HG02642 (cell line): Measurements from ENCODE around the gene DCLK2.

Experiments
- ATAC-seq: cut with Tn5 transposase; IDR thresholded peaks from one replicate; pipeline ENCODE4 v1.9.1; 2021; ENCODE audit warnings: mild to moderate bottlenecking; ENCODE audit not compliant: unreplicated experiment, poor library complexity

DCLK2 gene

GRCh38 chr4:150299816-150300215 lies 221.6 kb downstream of the DCLK2 start:
- ATAC-seq = no peak

- no peak for ATAC-seq
Observed at GRCh38 chr4:150302553-150302952, 224.3 kb downstream of the DCLK2 start.

GRCh38 chr4:150305995-150306394 lies 227.8 kb downstream of the DCLK2 start:
- ATAC-seq = no peak

DNA sequence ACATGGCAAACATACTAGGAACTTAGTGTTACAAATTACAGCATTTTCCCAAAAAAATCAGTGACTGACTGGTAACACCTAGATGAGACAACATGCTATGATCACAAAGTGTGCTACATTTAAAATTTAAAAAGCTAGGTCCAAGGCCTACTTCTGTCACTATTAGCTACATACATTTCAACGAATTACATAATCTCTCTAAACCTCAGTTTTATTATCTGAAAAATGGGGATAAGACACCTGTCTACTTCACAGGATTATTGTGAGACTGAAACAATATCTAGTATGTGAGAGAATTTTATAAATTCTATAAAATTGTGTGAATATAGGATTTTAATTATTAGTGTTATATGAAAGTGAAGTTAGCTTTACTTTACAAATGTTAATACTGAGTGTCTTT lies 228.5 kb downstream of the DCLK2 start:
- no peak for ATAC-seq
